ENCODE results near the gene DYNLT2B.
"Not testable (repeated sequence)": the region's sequence is repeated elsewhere in the genome, so short reads cannot be mapped to it uniquely, and the experiment has no call there.

DYNLT2B gene

DNA sequence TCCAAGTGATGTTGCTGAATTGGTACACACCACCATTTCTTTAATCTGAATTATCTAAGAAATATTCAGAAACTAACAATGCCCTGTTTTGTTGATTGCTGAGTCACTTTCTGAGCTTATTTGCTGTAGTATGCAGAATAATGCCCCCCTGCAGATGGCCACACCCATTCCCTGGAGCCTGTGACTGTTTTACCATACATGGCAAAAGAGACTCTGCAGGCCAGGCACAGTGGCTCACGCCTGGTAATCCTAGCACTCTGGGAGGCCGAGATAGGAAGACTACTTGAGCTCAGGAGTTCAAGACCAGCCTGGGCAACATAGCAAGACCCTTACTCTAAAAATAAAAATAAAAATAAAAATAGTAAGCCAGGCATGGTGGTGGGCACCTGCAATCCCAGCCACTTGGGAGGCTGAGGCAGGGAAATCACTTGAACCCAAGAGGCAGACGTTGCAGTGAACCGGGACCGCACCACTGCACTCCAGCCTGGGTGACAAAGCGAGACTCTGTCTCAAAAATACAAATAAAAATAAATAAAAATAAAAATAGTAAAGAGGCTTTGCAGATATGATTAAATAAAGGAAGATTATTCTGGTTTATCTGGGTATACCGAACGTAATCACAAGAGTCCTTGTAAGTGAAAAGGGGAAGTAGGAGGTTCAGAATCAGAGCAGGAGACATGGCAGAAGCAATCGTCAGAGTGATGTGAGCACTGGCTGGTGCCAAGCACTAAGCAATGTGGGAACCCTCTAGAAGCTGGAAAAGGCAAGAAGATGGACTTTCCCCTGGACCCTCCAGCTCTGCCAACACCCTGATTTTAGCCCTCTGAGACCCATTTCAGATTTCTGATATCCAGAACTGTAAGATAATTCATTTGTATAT lies 49.5 kb downstream of the DYNLT2B start:
- no peak for DNase-seq

GRCh38 chr3:196263819-196264218 lies 54.2 kb downstream of the DYNLT2B start:
- no peak for DNase-seq

DNA sequence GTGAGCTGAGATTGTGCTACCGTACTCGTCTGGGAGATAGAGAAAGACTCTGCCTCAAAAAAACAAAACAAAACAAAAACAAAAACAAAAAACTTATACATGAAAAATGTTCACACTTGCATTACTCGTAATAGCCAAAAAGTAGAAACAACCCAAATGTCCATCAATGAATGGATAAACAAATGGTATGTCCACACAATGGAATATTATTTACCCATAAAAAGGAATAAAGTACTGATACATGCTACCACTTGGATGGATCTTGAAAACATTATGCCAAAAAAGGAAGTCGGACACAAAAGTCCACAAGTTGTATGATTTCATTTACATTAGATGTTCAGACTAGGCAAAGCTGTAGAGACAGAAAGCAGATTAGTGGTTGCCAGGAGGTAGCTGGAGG lies 57.3 kb downstream of the DYNLT2B start:
- DNase-seq = no peak

GRCh38 chr3:196255776-196256175 lies 62.3 kb downstream of the DYNLT2B start:
- DNase-seq = no peak

DNA sequence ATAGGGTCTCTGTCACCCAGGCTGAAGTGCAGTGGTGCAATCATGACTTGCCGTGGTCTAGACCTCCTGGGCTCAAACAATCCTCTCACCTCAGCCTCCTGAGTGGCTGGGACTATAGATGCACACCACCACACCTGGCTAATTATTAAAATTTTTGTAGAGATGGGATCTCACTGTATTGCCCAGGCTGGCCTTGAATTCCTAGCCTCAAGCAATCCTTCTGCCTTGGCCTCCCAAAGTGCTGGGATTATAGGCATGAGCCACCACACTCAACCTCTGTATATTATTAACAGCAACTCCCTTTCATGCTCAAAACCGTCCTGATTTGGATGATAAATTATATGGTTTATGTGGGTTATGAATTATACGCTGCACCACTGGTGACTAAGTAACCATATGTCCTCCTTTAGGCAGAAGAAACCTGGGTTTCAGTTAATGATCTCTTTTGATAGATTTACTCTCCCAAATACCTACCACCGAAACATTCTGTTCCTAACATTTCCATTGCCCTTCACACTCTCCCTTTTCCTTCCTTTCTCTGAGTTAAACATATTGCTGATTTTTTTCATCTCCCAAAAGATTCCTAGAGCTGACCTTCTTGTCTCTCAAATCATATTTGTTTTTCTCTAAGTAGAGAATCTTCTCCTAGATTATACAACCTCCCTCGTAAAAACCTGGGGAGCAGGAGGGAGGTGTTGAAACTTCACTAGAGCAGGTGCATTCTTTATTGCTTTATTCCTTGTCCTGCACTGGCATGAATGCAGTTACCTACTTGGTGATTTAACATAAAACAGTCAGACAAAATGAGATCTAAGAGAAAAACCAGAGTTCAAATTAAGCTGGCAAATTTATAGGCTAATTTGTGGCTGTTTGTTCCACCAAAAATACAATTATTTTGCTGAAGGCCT lies 63.4 kb downstream of the DYNLT2B start:
- DNase-seq = no peak

DNA sequence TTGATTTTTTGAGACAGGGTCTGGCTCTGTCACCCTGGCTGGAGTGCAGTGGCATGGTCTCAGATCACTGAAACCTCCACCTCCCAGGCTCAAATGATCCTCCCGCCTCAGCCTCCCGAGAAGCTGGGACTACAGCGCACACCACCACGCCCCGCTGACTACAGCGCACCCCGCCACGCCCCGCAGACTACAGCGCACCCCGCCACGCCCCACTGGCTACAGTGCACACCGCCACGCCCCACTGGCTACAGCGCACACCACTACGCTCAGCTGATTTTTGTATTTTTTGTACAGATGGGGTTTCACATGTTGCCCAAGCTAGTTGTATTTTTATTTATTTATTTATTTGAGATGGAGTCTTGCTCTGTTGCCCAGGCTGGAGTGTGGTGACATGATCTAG lies 66.1 kb downstream of the DYNLT2B start:
- no peak for DNase-seq

DNA sequence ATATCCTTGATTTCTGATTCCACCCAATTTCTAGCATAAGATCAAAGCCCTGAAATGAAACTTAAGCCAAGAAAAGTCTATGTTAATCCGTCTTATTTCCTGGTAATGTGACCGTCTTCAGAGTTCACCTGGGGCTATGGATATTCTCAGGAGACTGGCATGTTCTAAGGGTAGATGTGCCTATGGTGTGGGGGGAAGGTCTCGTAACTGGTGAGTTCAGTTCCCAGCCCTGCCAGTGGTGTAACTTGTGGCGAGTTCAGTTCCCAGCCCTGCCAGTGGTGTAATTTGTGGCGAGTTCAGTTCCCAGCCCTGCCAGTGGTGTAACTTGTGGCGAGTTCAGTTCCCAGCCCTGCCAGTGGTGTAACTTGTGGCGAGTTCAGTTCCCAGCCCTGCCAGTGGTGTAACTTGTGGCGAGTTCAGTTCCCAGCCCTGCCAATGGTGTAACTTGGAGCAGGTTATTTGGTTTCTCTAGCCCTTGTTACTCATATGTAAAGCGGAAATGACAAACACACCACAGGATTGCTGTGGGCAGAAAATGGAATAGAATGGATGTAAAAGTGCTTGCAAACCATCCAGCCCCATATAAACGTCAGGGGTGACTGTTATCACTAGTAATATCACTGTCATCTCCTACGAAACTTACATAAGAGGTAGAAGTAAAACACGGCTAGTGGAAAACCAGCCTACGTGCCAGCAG lies 71.3 kb downstream of the DYNLT2B start:
- DNase-seq = no peak

DNA sequence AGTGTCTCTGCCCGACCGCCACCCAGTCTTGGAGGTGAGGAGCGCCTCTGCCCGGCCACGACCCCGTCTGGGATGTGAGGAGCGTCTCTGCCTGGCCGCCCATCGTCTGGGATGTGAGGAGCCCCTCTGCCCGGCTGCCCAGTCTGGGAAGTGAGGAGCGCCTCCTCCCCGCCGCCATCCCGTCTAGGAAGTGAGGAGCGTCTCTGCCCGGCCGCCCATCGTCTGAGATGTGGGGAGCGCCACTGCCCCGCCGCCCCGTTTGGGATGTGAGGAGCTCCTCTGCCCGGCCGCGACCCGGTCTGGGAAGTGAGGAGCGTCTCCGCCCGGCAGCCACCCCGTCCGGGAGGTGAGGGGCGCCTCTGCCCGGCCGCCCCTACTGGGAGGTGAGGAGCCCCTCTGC lies 73.9 kb downstream of the DYNLT2B start:
- DNase-seq = not testable (repeated sequence)

DNA sequence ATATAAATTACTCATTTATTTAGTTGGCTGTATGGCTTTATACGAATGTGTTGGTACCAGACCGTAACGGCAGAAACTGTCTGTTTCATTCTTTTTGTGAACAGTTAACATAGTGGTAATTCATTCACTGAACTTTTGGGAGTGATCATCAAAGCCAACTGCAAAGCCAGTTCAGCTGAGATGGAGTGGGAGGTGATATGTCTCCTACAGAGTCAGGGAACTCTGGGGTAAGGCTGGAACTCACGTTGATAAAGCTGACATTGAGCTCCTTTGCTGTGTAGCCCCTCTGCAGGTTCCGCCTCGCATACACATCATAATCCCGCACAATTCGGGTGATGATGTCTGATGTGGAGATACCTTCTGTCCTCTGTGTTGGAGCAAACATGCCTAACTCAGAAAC lies 76.3 kb downstream of the DYNLT2B start:
- no peak for DNase-seq

All from SHP77 treated with DMSO at 0.1 percent for 48 hours (cell line).